Measurements from ENCODE around the gene RNF227.
"Not testable (repeated sequence)": the region's sequence is repeated elsewhere in the genome, so short reads cannot be mapped to it uniquely, and the experiment has no call there.

The RNF227 gene

GRCh38 chr17:7864384-7864783, 51.7 kb downstream of the RNF227 start:
- not testable (repeated sequence) for DNase-seq (ENCODE audit: low spot score)

Small RNA genes lying within 50 kb of the gene (small RNA-seq; reads per million reads assigned to genes)
- gene SCARNA21: 23.0 to 31.1 reads per million in 2 experiments
